OCI-LY7 (cell line): Measurements from ENCODE around the gene GAS2L2. TPM values are rescaled to one million over a fixed set of nuclear protein-coding genes. Genes with fewer than 3 reads are reported as not detected.

Source experiments
- BruUV-seq: library from RNA; stranded (reverse); fragments of 400-500 nt; replicated peaks from 2 replicates; lab custom pipeline; 2021; lab: Mats Ljungman, UMichigan
- CTCF ChIA-PET: fragments of 300-600 bp; sonication (Branson Sonifier 250); formaldehyde crosslinking; loops from one replicate; lab custom pipeline; 2022; ENCODE audit warnings: antibody characterized with exemption; ENCODE audit not compliant: unreplicated experiment; lab: Charles Lee
- POLR2A ChIA-PET: fragments of 300-600 bp; sonication (Branson Sonifier 250); formaldehyde crosslinking; loops from one replicate; lab custom pipeline; 2022; ENCODE audit warnings: antibody characterized with exemption; lab: Charles Lee
- DNase-seq: peaks from one replicate; pipeline ENCODE4 v3.0.0-alpha.2; 2015; ENCODE audit warnings: low spot score
- H2AFZ ChIP-seq: fragments of 200-600 bp; sonication (generic), shearing (Covaris generic); 2 replicates; pipeline ENCODE4 v1.6.1; 2014; ENCODE audit warnings: mild to moderate bottlenecking, antibody characterized with exemption, low read length, moderate library complexity
- H3K27ac ChIP-seq: fragments of 200-600 bp; sonication (generic); 2 replicates; pipeline ENCODE4 v1.5.1; 2014; ENCODE audit warnings: mixed run types, low read depth, mild to moderate bottlenecking, moderate library complexity, low read length, inconsistent platforms; ENCODE audit not compliant: poor library complexity, severe bottlenecking
- H3K36me3 ChIP-seq: fragments of 200-600 bp; sonication (generic); 2 replicates; pipeline ENCODE4 v1.6.1; 2014; ENCODE audit warnings: mild to moderate bottlenecking, antibody characterized with exemption, low read length, moderate library complexity, mixed read lengths; ENCODE audit not compliant: insufficient read depth
- H3K4me1 ChIP-seq: fragments of 200-600 bp; sonication (generic); 2 replicates; pipeline ENCODE4 v1.5.1; 2014; ENCODE audit warnings: mild to moderate bottlenecking, low read length; ENCODE audit not compliant: insufficient read depth, poor library complexity, severe bottlenecking
- H3K4me2 ChIP-seq: fragments of 200-600 bp; sonication (generic); 2 replicates; pipeline ENCODE4 v1.6.1; 2014; ENCODE audit warnings: mild to moderate bottlenecking, low read length
- H3K4me3 ChIP-seq: fragments of 200-600 bp; sonication (generic); 2 replicates; pipeline ENCODE4 v1.5.1; 2014; ENCODE audit warnings: mild to moderate bottlenecking, low read depth, low read length; ENCODE audit not compliant: poor library complexity, severe bottlenecking
- H3K79me2 ChIP-seq: fragments of 200-600 bp; sonication (generic); 2 replicates; pipeline ENCODE4 v1.6.1; 2016; ENCODE audit warnings: low read depth, mild to moderate bottlenecking, low read length, moderate library complexity, mixed read lengths; ENCODE audit not compliant: insufficient read depth
- H3K9me2 ChIP-seq: fragments of 200-600 bp; sonication (generic); 2 replicates; pipeline ENCODE4 v1.6.1; 2016; ENCODE audit warnings: mild to moderate bottlenecking, low read length, mixed read lengths; ENCODE audit not compliant: insufficient read depth
- H3K9me3 ChIP-seq: fragments of 200-600 bp; sonication (generic); 2 replicates; pipeline ENCODE4 v1.6.1; 2014; ENCODE audit warnings: mild to moderate bottlenecking, mixed run types, low read length, mixed read lengths
- H4K20me1 ChIP-seq: fragments of 200-600 bp; sonication (generic); 2 replicates; pipeline ENCODE4 v1.6.1; 2014; ENCODE audit warnings: mild to moderate bottlenecking, antibody characterized with exemption, low read length, moderate library complexity, mixed read lengths; ENCODE audit not compliant: insufficient read depth
- CTCF ChIP-seq: fragments of 200-600 bp; sonication (generic); conservative IDR thresholded peaks from 2 replicates; pipeline ENCODE4 v1.5.1; 2014; ENCODE audit warnings: mild to moderate bottlenecking, antibody characterized with exemption, low read length, moderate library complexity, mixed read lengths
- EZH2phosphoT487 ChIP-seq: fragments of 200-600 bp; sonication (generic); IDR thresholded peaks from 2 replicates; pipeline ENCODE4 v1.6.1; 2018; ENCODE audit warnings: low read depth, borderline replicate concordance, mild to moderate bottlenecking, mixed run types, antibody characterized with exemption, low read length, moderate library complexity, mixed read lengths
- intact Hi-C: fragments of 100-400 bp; cut with micrococcal nuclease; formaldehyde crosslinking; loops from one replicate; pipeline ENCODE4 v1.10.0; 2022; ENCODE audit not compliant: unreplicated experiment
- total RNA-seq, 2 experiments: library from RNA; depleted of rRNA in 1 of 2; stranded (reverse); fragments of >200 nt in 1 of 2; shearing (Covaris generic) in 1 of 2; gene quantifications; 2 replicates each; pipeline ENCODE4 v1.2.3, GENCODE V29; 2014 to 2022

Gene GAS2L2
- total RNA-seq, 2 experiments from 2014 or later: 0.21 TPM; not detected in 1

- Histone ChIP-seq H3K27ac (no peak overlapping the region), H3K9me3 (no peaks in the 10 kb centered on the region), H2AFZ (no peak overlapping the region), H3K4me2 (no peak overlapping the region), H3K4me3 (no peak overlapping the region), H3K4me1 (no peaks in the 10 kb centered on the region), H4K20me1 (no peaks in the 10 kb centered on the region), H3K79me2 (no peaks in the 10 kb centered on the region), H3K9me2 (no peaks in the 10 kb centered on the region), H3K36me3 (no peaks in the 10 kb centered on the region)
- CTCF ChIA-PET: no interaction called here
- no TSS peak for BruUV-seq
- TF ChIP-seq EZH2phosphoT487: no peak
- no peak for TF ChIP-seq CTCF
- POLR2A ChIA-PET: interaction anchor here (0.7 kb wide), 1 partner anchor 107 kb away, joined by 4 read pairs; no protein-coding TSS in a partner anchor
- DNase-seq: no peak
- intact Hi-C loops: no loop called here
Measured at GRCh38 chr17:35793257-35793656, 40.2 kb upstream of the GAS2L2 start.

- no peak overlapping the region for H2AFZ ChIP-seq
- H3K79me2 ChIP-seq: no peaks in the 10 kb centered on the region
- H4K20me1 ChIP-seq: no peaks in the 10 kb centered on the region
- no peak for TF ChIP-seq EZH2phosphoT487
- TF ChIP-seq CTCF: no peak
- no peak overlapping the region for H3K4me3 ChIP-seq
- H3K9me2 ChIP-seq: no peaks in the 10 kb centered on the region
- H3K4me2 ChIP-seq: no peak overlapping the region
- ChIA-PET CTCF (no interaction called here), POLR2A (no interaction called here)
- no peak overlapping the region for H3K27ac ChIP-seq
- intact Hi-C loops: no loop called here
- no peaks in the 10 kb centered on the region for H3K9me3 ChIP-seq
- no peaks in the 10 kb centered on the region for H3K36me3 ChIP-seq
- no peak for DNase-seq
- H3K4me1 ChIP-seq: no peaks in the 10 kb centered on the region
- no TSS peak for BruUV-seq
Measured at GRCh38 chr17:35791681-35792350, 38.8 kb upstream of the GAS2L2 start.

DNA sequence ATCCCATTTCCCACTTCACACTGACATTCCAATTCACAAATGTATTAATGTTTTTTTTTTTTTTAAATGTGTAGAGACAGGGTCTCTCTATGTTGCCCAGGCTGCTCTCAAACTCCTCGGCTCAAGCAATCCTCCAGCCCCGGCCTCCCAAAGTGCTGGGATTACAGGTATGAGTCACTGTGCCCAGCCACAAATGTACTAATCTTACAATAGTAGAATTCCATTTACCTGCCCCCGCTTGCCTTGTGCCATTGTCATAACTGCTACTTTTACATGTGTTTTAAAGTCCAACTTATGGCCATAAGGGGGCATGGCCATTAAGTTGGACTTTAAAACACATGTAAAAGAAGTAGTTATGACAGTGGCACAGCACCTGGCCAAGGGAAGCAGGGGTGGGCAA is 37.8 kb upstream of the GAS2L2 start:
- Histone ChIP-seq H3K9me3 (no peaks in the 10 kb centered on the region), H3K36me3 (no peaks in the 10 kb centered on the region), H3K27ac (no peak overlapping the region), H3K4me3 (no peak overlapping the region), H4K20me1 (no peaks in the 10 kb centered on the region), H3K79me2 (no peaks in the 10 kb centered on the region), H2AFZ (no peak overlapping the region), H3K9me2 (no peaks in the 10 kb centered on the region), H3K4me2 (no peak overlapping the region), H3K4me1 (no peaks in the 10 kb centered on the region)
- TF ChIP-seq EZH2phosphoT487: no peak
- no peak for TF ChIP-seq CTCF
- no peak for DNase-seq
- ChIA-PET POLR2A (no interaction called here), CTCF (no interaction called here)
- intact Hi-C loops: no loop called here
- BruUV-seq: no TSS peak
